Panc1 (cell line): ENCODE results near the gene TMEM108. TPM values are rescaled to one million over a fixed set of nuclear protein-coding genes. Genes with fewer than 3 reads are reported as not detected.
A peak's percentile ranks its signal among the peaks of the same experiment; 100 is the strongest.

Source experiments
- ATAC-seq: fragments of 200-7000 bp; cut with Tn5 transposase; 2 replicates; pipeline ENCODE4 v1.9.1; 2020; ENCODE audit warnings: mild to moderate bottlenecking, moderate library complexity
- BruUV-seq: library from RNA; stranded (reverse); fragments of 400-500 nt; replicated peaks from 2 replicates; lab custom pipeline; 2021; lab: Mats Ljungman, UMichigan
- CTCF ChIA-PET: fragments of 300-600 bp; sonication (Branson Sonifier 250); formaldehyde crosslinking; loops from one replicate; lab custom pipeline; 2022; ENCODE audit warnings: antibody characterized with exemption; lab: Charles Lee
- POLR2A ChIA-PET: fragments of 300-600 bp; sonication (Branson Sonifier 250); formaldehyde crosslinking; loops from one replicate; lab custom pipeline; 2022; ENCODE audit warnings: antibody characterized with exemption; lab: Charles Lee
- DNase-seq: peaks from one replicate; pipeline ENCODE4 v3.0.0-alpha.2; 2010; ENCODE audit warnings: low read depth, low spot score
- H3K27ac ChIP-seq: 2 replicates; pipeline ENCODE4 v1.5.1; 2011; ENCODE audit warnings: mild to moderate bottlenecking, low read length, inconsistent platforms
- H3K27me3 ChIP-seq: fragments of 200-500 bp; sonication (Bioruptor generic); 2 replicates; pipeline ENCODE4 v1.6.0; 2014; ENCODE audit warnings: low read length, inconsistent platforms; ENCODE audit not compliant: control insufficient read depth, insufficient read depth
- H3K36me3 ChIP-seq: fragments of 200-500 bp; sonication (Bioruptor generic); 2 replicates; pipeline ENCODE4 v1.5.1; 2014; ENCODE audit warnings: inconsistent platforms, mild to moderate bottlenecking, low read length, moderate library complexity; ENCODE audit not compliant: control insufficient read depth, insufficient read depth
- H3K4me1 ChIP-seq: 2 replicates; pipeline ENCODE4 v1.5.1; 2011; ENCODE audit warnings: inconsistent platforms, mild to moderate bottlenecking, low read length, moderate library complexity; ENCODE audit not compliant: control insufficient read depth, insufficient read depth
- H3K4me3 ChIP-seq, 2 experiments: 2 replicates each; pipeline ENCODE4 v1.5.1; 2011 to 2012; ENCODE audit warnings: low read depth in 2 of 2, low read length in 2 of 2, mild to moderate bottlenecking in 2 of 2, inconsistent platforms in 1 of 2, moderate library complexity in 1 of 2
- H3K9me3 ChIP-seq: fragments of 200-500 bp; sonication (Bioruptor generic); 2 replicates; pipeline ENCODE4 v1.5.1; 2014; ENCODE audit warnings: low read depth, mild to moderate bottlenecking, inconsistent platforms, low read length, moderate library complexity; ENCODE audit not compliant: control insufficient read depth, insufficient read depth
- CTCF ChIP-seq: fragments of 450-650 bp; IDR thresholded peaks from 2 replicates; pipeline ENCODE4 v1.5.1; 2017; ENCODE audit warnings: mild to moderate bottlenecking
- POLR2AphosphoS5 ChIP-seq: IDR thresholded peaks from 2 replicates; pipeline ENCODE4 v1.6.1; 2012; ENCODE audit warnings: mild to moderate bottlenecking, low read depth, low read length, moderate library complexity
- REST ChIP-seq, 2 experiments: IDR thresholded peaks; 2 replicates each; pipeline ENCODE4 v1.6.1; 2011 to 2012; ENCODE audit warnings: low read depth in 2 of 2, control low read depth in 1 of 2, low read length in 1 of 2, mild to moderate bottlenecking in 1 of 2, moderate library complexity in 1 of 2; ENCODE audit not compliant: insufficient read depth in 1 of 2
- SIN3A ChIP-seq: IDR thresholded peaks from 2 replicates; pipeline ENCODE4 v1.6.1; 2012; ENCODE audit warnings: low read depth, mild to moderate bottlenecking, low read length, moderate library complexity, borderline replicate concordance; ENCODE audit not compliant: insufficient read depth
- TCF7L2 ChIP-seq: IDR thresholded peaks from 2 replicates; pipeline ENCODE4 v1.6.1; 2011; ENCODE audit warnings: mild to moderate bottlenecking, low read depth, low read length, inconsistent platforms
- in situ Hi-C: cut with HindIII; loops from 2 replicates; pipeline ENCODE4 v1.10.0; 2016; ENCODE audit warnings: low sequenced_read_pairs, low pct_unique_long_range_greater_than_20kb
- intact Hi-C: fragments of 100-400 bp; cut with micrococcal nuclease; formaldehyde crosslinking; loops from one replicate; pipeline ENCODE4 v1.10.0; 2022; ENCODE audit not compliant: unreplicated experiment
- total RNA-seq: library from RNA; stranded (reverse); gene quantifications from one replicate; pipeline ENCODE4 v1.2.1, GENCODE V29; 2021; ENCODE audit not compliant: unreplicated experiment

The TMEM108 gene
- total RNA-seq, 1 experiment from 2014 or later, result 0.41 TPM

GRCh38 chr3:133442518-133442917 is 404.3 kb downstream of the TMEM108 start:
- intact Hi-C loops (no loop called here), in situ Hi-C loops (no loop called here)
- ChIA-PET CTCF (interaction anchor here (1.0 kb wide), 1 partner anchor 11 kb away, joined by 4 read pairs; no protein-coding TSS in a partner anchor), POLR2A (interaction anchor here (1.1 kb wide), 1 partner anchor 135 kb away, joined by 3 read pairs; no protein-coding TSS in a partner anchor)
- no peak overlapping the region for H3K4me3 ChIP-seq
- no peak for ATAC-seq
- no peaks in the 10 kb centered on the region for H3K27me3 ChIP-seq
- H3K27ac ChIP-seq, result peak overlapping the region; percentile 92
- no peaks in the 10 kb centered on the region for H3K9me3 ChIP-seq
- DNase-seq, result no peak
- H3K36me3 ChIP-seq, result no peaks in the 10 kb centered on the region
- peaks cover 42% of the 10 kb centered on the region for H3K4me1 ChIP-seq
- no TSS peak for BruUV-seq
- TF ChIP-seq CTCF, result no peak
- TF ChIP-seq TCF7L2, result no peak
- TF ChIP-seq SIN3A, result no peak
- no peak for TF ChIP-seq REST (IDR thresholded peaks at IDR 0.05; ENCODE audit: insufficient read depth in 1 of 2, low read depth in 2 of 2, low read length in 1 of 2)
- no peak for TF ChIP-seq POLR2AphosphoS5

GRCh38 chr3:133443649-133444422 is 405.6 kb downstream of the TMEM108 start:
- Histone ChIP-seq H3K27me3 (no peaks in the 10 kb centered on the region), H3K36me3 (no peaks in the 10 kb centered on the region), H3K27ac (peak overlapping the region; percentile 92), H3K9me3 (no peaks in the 10 kb centered on the region), H3K4me3 (no peak overlapping the region), H3K4me1 (peaks cover 45% of the 10 kb centered on the region)
- DNase-seq (peak; percentile 67), ATAC-seq (peak; percentile 93)
- in situ Hi-C loops (no loop called here), intact Hi-C loops (loop anchor here (1.0 kb wide), 1 partner anchor 134 kb away; no protein-coding TSS in a partner anchor)
- POLR2A ChIA-PET, result interaction anchor here (0.7 to 1.1 kb wide), 2 partner anchors 134 to 499 kb away, joined by 3 read pairs; no protein-coding TSS in a partner anchor
- BruUV-seq, result no TSS peak
- CTCF ChIA-PET, result interaction anchor here (0.6 to 1.0 kb wide), 4 partner anchors 10 to 698 kb away, joined by 3 to 5 read pairs (median 4); partner anchors contain the start of gene TOPBP1
- peak; percentile 73 for TF ChIP-seq TCF7L2
- TF ChIP-seq REST (IDR thresholded peaks at IDR 0.05; ENCODE audit: insufficient read depth in 1 of 2, low read depth in 2 of 2, low read length in 1 of 2), result peak in 1 of 2 experiments; percentile 32; a peak in 1 of 4 replicates
- peak; percentile 94 for TF ChIP-seq POLR2AphosphoS5
- no peak for TF ChIP-seq SIN3A
- peak; percentile 63; the same call in 1 of the 2 replicates for TF ChIP-seq CTCF
